Activated CD4-positive, alpha-beta T cell treated with anti-CD3 and anti-CD28 coated beads, Interleukin-2, amount 50 U/mL, for 16 hours (primary cell): Measurements from ENCODE around the gene PI3.

Experiments
- DNase-seq: peaks from one replicate; pipeline ENCODE4 v3.0.0-alpha.2; 2020

Gene PI3

GRCh38 chr20:45189067-45189609 lies 14.4 kb downstream of the PI3 start:
- DNase-seq = no peak

DNA sequence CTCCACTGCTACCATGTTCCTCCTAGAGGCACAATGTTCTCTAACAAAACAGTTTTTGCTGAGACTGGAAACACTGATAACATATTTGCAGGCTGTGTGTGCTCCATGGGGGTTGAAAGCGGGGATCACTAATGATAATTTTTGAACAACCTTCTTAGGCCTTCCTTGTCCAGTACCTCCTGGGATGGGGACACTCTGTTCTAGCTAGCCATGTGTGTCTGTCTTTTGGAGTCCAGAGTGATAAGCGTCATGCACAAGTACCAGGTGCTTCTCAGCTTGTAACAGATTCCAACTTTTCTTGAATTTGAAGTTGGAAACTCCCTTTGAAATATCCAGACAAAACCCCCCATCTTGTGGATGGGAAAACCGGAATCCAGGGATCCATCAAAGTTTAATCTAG lies 15.2 kb downstream of the PI3 start:
- no peak for DNase-seq

GRCh38 chr20:45191926-45192325 lies 17.2 kb downstream of the PI3 start:
- no peak for DNase-seq

DNA sequence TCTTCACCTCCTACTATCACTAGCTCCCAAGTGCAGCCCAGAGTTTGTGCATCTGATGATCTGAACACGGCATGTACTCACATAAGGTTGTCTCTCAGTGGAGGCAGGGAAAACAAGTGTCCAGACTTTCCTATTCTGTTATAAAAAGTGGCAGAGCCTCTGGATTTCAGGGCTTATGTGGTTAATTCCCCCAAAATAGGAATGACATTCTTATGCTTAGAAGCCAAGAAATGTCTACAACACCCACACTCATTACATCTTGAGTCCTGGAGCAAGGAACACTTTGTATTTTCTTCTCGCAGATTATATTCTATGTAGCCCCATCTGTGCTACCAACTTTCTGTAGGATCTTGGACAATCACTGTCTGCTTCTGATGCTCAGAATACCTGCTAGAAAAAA lies 18.6 kb downstream of the PI3 start:
- DNase-seq = no peak

- DNase-seq = no peak
Observed at GRCh38 chr20:45206725-45207124, 32.0 kb downstream of the PI3 start, which contains the start of gene SEMG1. TSS of gene SEMG1 (plus strand) at chr20:45207033. CDS start at chr20:45207054, 21 bp downstream.

- DNase-seq = no peak
Observed at GRCh38 chr20:45209924-45210323, 35.2 kb downstream of the PI3 start.

DNA sequence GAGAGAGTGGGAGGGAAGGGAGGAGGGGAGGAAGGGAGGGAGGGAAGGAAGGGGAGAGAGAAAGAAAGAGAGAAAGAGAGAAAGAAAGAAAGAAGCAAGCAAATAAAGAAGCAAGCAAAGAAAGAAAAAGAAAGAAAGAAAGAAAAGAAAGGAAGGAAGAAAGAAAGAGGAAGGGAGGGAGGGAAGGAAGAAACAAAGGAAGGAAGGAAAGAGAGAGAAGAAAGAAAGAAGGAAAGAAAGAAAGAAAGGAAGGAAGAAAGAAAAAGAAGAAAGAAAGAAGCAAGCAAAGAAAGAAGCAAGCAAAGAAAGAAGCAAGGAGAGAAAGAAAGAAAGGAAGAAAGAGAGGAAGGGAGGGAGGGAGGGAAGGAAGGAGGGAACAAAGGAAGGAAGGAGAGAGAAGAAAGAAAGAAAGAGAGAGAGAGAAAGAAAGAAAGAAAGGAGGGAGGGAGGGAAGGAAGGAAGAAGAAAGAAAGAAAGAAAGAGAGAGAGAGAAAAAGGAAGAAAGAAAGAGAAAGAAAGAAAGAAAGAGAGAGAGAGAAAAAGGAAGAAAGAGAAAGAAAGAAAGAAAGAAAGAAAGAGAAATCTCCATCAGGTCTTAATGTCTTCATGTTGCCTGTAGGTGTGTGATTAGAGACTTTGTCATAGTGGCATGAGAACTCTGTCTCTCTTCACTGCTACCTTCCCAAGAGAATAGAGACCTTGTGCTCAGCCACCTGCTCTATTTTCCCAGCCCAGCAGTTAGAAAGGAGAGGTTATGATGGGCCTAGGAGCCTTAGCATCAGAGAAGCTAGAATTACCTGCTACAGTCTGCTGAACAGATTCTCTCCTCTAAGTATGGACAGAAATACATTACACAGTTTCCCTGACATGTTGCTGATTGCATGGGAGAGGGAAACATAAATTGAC lies 37.1 kb downstream of the PI3 start:
- no peak for DNase-seq

DNA sequence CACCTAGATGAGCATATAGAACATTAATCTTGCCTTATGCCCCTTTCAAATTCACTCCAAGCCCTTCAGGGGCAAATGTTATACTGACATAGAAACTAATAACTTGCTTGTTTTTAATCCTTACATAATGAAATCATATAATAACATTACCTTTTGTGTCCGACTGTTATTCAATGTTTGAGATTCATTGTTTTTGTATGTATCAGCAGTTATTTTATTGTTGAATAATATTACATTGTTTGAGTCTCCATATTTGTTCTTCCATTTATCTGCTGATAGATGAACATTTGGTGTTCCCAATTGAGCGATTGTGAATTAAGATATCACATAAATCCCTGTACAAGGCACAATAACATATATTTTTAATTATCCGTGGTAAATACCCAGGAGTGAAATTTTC lies 38.1 kb downstream of the PI3 start:
- DNase-seq = no peak

GRCh38 chr20:45218124-45218523 lies 43.4 kb downstream of the PI3 start:
- DNase-seq = no peak

DNA sequence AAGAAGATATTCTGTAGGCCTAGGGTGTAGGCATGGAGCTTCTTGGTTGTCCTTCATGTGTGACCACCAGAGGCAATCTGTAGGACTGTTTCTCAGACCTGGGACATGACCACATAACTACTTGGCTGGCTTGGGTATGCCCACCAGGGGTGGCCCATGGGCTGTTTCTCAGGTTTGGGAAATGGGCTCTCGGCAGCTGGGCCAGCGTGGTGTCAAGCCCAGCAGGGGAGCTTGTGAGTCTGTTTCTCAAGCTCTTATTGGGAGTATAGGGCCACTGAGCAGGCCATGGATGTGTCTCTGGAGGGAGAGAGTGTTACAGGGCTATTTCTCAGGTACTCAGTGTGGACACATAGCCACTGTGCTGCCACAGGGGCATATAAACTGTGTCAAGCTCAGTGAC lies 43.9 kb downstream of the PI3 start:
- no peak for DNase-seq

DNA sequence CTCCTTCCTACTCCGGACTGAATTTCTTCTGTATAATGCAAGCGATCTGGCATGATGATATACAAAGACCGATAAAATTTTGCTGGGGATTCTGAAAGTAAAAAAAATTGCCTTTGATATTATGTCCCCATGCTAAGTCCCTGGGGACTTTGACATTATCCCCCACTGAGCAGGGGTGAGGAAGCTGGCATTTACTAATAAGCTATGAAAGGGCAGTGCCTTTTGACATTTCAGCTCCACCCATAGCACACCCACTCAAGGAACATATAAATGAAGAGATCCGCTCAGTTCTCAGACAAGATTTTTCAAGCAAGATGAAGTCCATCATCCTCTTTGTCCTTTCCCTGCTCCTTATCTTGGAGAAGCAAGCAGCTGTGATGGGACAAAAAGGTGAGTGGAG lies 46.4 kb downstream of the PI3 start, which contains the start of gene SEMG2:
SEMG2 (plus strand) TSS at position 298 of the 400 bp plus-strand sequence; CDS start at position 315, 17 bp downstream.
- DNase-seq = no peak

DNA sequence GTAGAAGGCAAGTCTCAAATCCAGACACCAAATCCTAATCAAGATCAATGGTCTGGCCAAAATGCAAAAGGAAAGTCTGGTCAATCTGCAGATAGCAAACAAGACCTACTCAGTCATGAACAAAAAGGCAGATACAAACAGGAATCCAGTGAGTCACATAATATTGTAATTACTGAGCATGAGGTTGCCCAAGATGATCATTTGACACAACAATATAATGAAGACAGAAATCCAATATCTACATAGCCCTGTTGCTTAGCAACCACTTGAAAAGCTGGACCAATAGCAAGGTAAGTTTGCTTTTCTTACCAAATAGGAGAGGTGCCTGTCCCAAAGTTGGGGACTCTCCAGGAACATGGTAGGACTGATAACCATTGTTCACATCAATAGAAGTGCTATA lies 48.4 kb downstream of the PI3 start:
- no peak for DNase-seq
